Uterus (tissue), 4 donors: Measurements from ENCODE around the gene TOP1. TPM values are rescaled to one million over a fixed set of nuclear protein-coding genes. Genes with fewer than 3 reads are reported as not detected.

ENCODE experiments used
- DNase-seq, 2 donors: peaks; one replicate each; pipeline ENCODE4 v3.0.0-alpha.2; 2019 to 2020
- H3K27ac ChIP-seq, 2 donors: fragments of 200-600 bp; sonication (generic); 1 replicate in 1 of 2; 2 replicates in 1 of 2; pipeline ENCODE4 v1.5.1; 2016 to 2018
- H3K27me3 ChIP-seq, 2 donors: fragments of 200-600 bp; sonication (generic); one replicate each; pipeline ENCODE4 v1.5.1; 2018 to 2019; ENCODE audit warnings: control low read depth in 1 of 2
- H3K36me3 ChIP-seq, 2 donors: fragments of 200-600 bp; sonication (generic); one replicate each; pipeline ENCODE4 v1.5.1; 2019; ENCODE audit warnings: control low read depth in 1 of 2
- H3K4me1 ChIP-seq, 2 donors: fragments of 200-600 bp; sonication (generic); one replicate each; pipeline ENCODE4 v1.5.1; 2018 to 2019; ENCODE audit warnings: control low read depth in 1 of 2
- H3K4me3 ChIP-seq, 2 donors: fragments of 200-600 bp; sonication (generic); 1 replicate in 1 of 2; 2 replicates in 1 of 2; pipeline ENCODE4 v1.5.1; 2018 to 2019; ENCODE audit warnings: mild to moderate bottlenecking in 1 of 2
- H3K9me3 ChIP-seq, 2 donors: fragments of 200-600 bp; sonication (generic); one replicate each; pipeline ENCODE4 v1.5.1; 2019; ENCODE audit warnings: control low read depth in 1 of 2
- CTCF ChIP-seq, 4 experiments: fragments of 200-600 bp in 2 of 4; fragments of 450-650 bp in 2 of 4; sonication (generic) in 2 of 4; IDR thresholded peaks; one replicate each; pipeline ENCODE4 v1.5.1; 2016 to 2019; ENCODE audit warnings: antibody characterized with exemption in 4 of 4, mild to moderate bottlenecking in 2 of 4, moderate library complexity in 1 of 4
- POLR2A ChIP-seq, 2 donors: fragments of 450-650 bp; IDR thresholded peaks; one replicate each; pipeline ENCODE4 v1.6.1; 2016; ENCODE audit warnings: antibody characterized with exemption in 2 of 2, mild to moderate bottlenecking in 1 of 2, moderate library complexity in 1 of 2
- intact Hi-C: fragments of 100-400 bp; cut with DNase I; formaldehyde crosslinking; loops from one replicate; pipeline ENCODE4 v1.15.1; 2023; ENCODE audit warnings: low total_unique reads
- total RNA-seq, 4 donors: library from RNA; depleted of rRNA in 3 of 4; stranded (reverse); fragments of >200 nt in 3 of 4; gene quantifications; one replicate each; pipeline versions ENCODE4 v1.1.0 to v1.2.4, GENCODE V29; 2014 to 2023
- donor health status: DM: yes; HTN: yes; CAD: no.

TOP1 gene
- total RNA-seq, 4 donors from 2014 or later = 20.5 to 47.1 (median 35.4) TPM

GRCh38 chr20:41054847-41055230, 26.2 kb downstream of the TOP1 start:
- TF ChIP-seq POLR2A (IDR thresholded peaks at IDR 0.05) (no peak), CTCF (IDR thresholded peaks at IDR 0.05) (no peak)
- DNase-seq = no peak
- intact Hi-C loops = no loop called here
- no peaks in the 10 kb centered on the region for H3K36me3 ChIP-seq
- H3K27ac ChIP-seq = no peak overlapping the region
- peaks cover 8 to 15% of the 10 kb centered on the region in 2 donors for H3K4me1 ChIP-seq
- no peak overlapping the region for H3K4me3 ChIP-seq
- no peaks in the 10 kb centered on the region for H3K27me3 ChIP-seq
- H3K9me3 ChIP-seq = no peaks in the 10 kb centered on the region

- no peaks in the 10 kb centered on the region for H3K36me3 ChIP-seq
- no peaks in the 10 kb centered on the region for H3K27me3 ChIP-seq
- no peak overlapping the region for H3K27ac ChIP-seq
- no peak overlapping the region for H3K4me3 ChIP-seq
- intact Hi-C loops = no loop called here
- DNase-seq = no peak
- peaks cover 0 to 15% of the 10 kb centered on the region in 2 donors for H3K4me1 ChIP-seq
- TF ChIP-seq POLR2A (IDR thresholded peaks at IDR 0.05) = no peak
- H3K9me3 ChIP-seq = no peaks in the 10 kb centered on the region
Measured at GRCh38 chr20:41055679-41056078, 27.1 kb downstream of the TOP1 start.

- DNase-seq = no peak
- H3K9me3 ChIP-seq = no peaks in the 10 kb centered on the region
- intact Hi-C loops = no loop called here
- no peak overlapping the region for H3K27ac ChIP-seq
- H3K4me1 ChIP-seq = peaks cover 0 to 6% of the 10 kb centered on the region in 2 donors
- H3K27me3 ChIP-seq = no peaks in the 10 kb centered on the region
- H3K36me3 ChIP-seq = no peaks in the 10 kb centered on the region
- H3K4me3 ChIP-seq = no peak overlapping the region
- no peak for TF ChIP-seq POLR2A (IDR thresholded peaks at IDR 0.05)
- TF ChIP-seq CTCF (IDR thresholded peaks at IDR 0.05) = no peak
Measured at GRCh38 chr20:41057999-41058673, 29.5 kb downstream of the TOP1 start.

GRCh38 chr20:41058674-41059635, 30.3 kb downstream of the TOP1 start:
- H3K9me3 ChIP-seq = no peaks in the 10 kb centered on the region
- H3K4me1 ChIP-seq = peaks cover 0 to 6% of the 10 kb centered on the region in 2 donors
- H3K27ac ChIP-seq = no peak overlapping the region
- intact Hi-C loops = no loop called here
- no peaks in the 10 kb centered on the region for H3K27me3 ChIP-seq
- no peak for DNase-seq
- no peak overlapping the region for H3K4me3 ChIP-seq
- TF ChIP-seq CTCF (IDR thresholded peaks at IDR 0.05) (no peak), POLR2A (IDR thresholded peaks at IDR 0.05) (no peak)
- H3K36me3 ChIP-seq = no peaks in the 10 kb centered on the region

GRCh38 chr20:41061155-41061554, 32.5 kb downstream of the TOP1 start:
- no peak for DNase-seq
- Histone ChIP-seq H3K4me3 (no peak overlapping the region), H3K27me3 (no peaks in the 10 kb centered on the region), H3K36me3 (no peaks in the 10 kb centered on the region), H3K27ac (no peak overlapping the region), H3K9me3 (no peaks in the 10 kb centered on the region), H3K4me1 (peaks cover 0 to 6% of the 10 kb centered on the region in 2 donors)
- TF ChIP-seq POLR2A (IDR thresholded peaks at IDR 0.05) (no peak), CTCF (IDR thresholded peaks at IDR 0.05) (no peak)
- intact Hi-C loops = no loop called here
